Esophagus squamous epithelium (tissue), 5 donors: ENCODE measurements around the gene TMPRSS3. TPM values are rescaled to one million over a fixed set of nuclear protein-coding genes. Genes with fewer than 3 reads are reported as not detected.

Experiments used
- DNase-seq: peaks from one replicate; lab custom pipeline; 2025; lab: John Stamatoyannopoulos, UW
- H3K27ac ChIP-seq, 4 donors: fragments of 200-600 bp; sonication (generic); one replicate each; pipeline ENCODE4 v1.5.1; 2016 to 2019; ENCODE audit warnings: mild to moderate bottlenecking in 1 of 4
- H3K27me3 ChIP-seq, 4 donors: fragments of 200-600 bp; sonication (generic); 1 replicate in 3 of 4; 2 replicates in 1 of 4; pipeline versions ENCODE4 v1.5.1 to v1.6.0; 2017 to 2021; ENCODE audit warnings: antibody characterized with exemption in 1 of 4
- H3K36me3 ChIP-seq, 3 donors: fragments of 200-600 bp; sonication (generic); one replicate each; pipeline ENCODE4 v1.5.1; 2016 to 2019
- H3K4me1 ChIP-seq, 3 donors: fragments of 200-600 bp; sonication (generic); one replicate each; pipeline ENCODE4 v1.5.1; 2017 to 2019
- H3K4me3 ChIP-seq, 4 donors: fragments of 200-600 bp; sonication (generic); 1 replicate in 3 of 4; 2 replicates in 1 of 4; pipeline ENCODE4 v1.5.1; 2016 to 2019; ENCODE audit warnings: mild to moderate bottlenecking in 2 of 4, moderate library complexity in 1 of 4
- H3K9me3 ChIP-seq, 3 donors: fragments of 200-600 bp; sonication (generic); one replicate each; pipeline ENCODE4 v1.5.1; 2016 to 2019
- CTCF ChIP-seq, 6 experiments: fragments of 450-650 bp in 4 of 6; fragments of 200-600 bp in 2 of 6; sonication (generic) in 2 of 6; IDR thresholded peaks; one replicate each; pipeline ENCODE4 v1.5.1; 2016 to 2019; ENCODE audit warnings: antibody characterized with exemption in 6 of 6, mild to moderate bottlenecking in 4 of 6, moderate library complexity in 4 of 6
- POLR2A ChIP-seq, 4 donors: fragments of 450-650 bp; IDR thresholded peaks; one replicate each; pipeline ENCODE4 v1.6.1; 2017; ENCODE audit warnings: antibody characterized with exemption in 4 of 4, mild to moderate bottlenecking in 4 of 4, moderate library complexity in 3 of 4
- WGBS, 2 donors: methylation state at CpG; one replicate each; pipeline ENCODE4 v1.1.5; 2018; 5-methylcytosine and 5-hydroxymethylcytosine counted together
- intact Hi-C: fragments of 100-400 bp; cut with DNase I; formaldehyde crosslinking; loops from one replicate; pipeline ENCODE4 v1.15.0; 2022
- total RNA-seq, 4 donors: library from RNA; depleted of rRNA; stranded (reverse); fragments of >200 nt; gene quantifications; one replicate each; pipeline ENCODE4 v1.1.0, GENCODE V29; 2016
- donor health status: DM: yes; HTN: yes; CAD: no.

TMPRSS3 gene
- total RNA-seq, 4 donors from 2014 or later = 0.09 TPM; not detected in 3

GRCh38 chr21:42435401-42435800, 39.5 kb upstream of the TMPRSS3 start:
- 43 to 61% methylated on average over 4 of the region's 4 CpGs for WGBS, 2 donors
- intact Hi-C loops = no loop called here

GRCh38 chr21:42434884-42435283, 39.0 kb upstream of the TMPRSS3 start:
- no peaks in the 10 kb centered on the region for H3K4me1 ChIP-seq
- H3K9me3 ChIP-seq = peaks cover 0 to 8% (median 0%) of the 10 kb centered on the region in 3 donors
- intact Hi-C loops = no loop called here
- peaks cover 0 to 83% (median 0%) of the 10 kb centered on the region in 4 donors for H3K27me3 ChIP-seq
- H3K27ac ChIP-seq = no peak overlapping the region
- WGBS, 2 donors = 59 to 64% methylated on average over 3 of the region's 3 CpGs
- no peak overlapping the region for H3K4me3 ChIP-seq
- DNase-seq = no peak
- TF ChIP-seq POLR2A (IDR thresholded peaks at IDR 0.05) (no peak), CTCF (IDR thresholded peaks at IDR 0.05) (no peak)
- no peaks in the 10 kb centered on the region for H3K36me3 ChIP-seq

More at GRCh38 chr21:42435401-42435800, 39.5 kb upstream of the TMPRSS3 start:
- Histone ChIP-seq H3K4me3 (no peak overlapping the region), H3K27ac (no peak overlapping the region), H3K9me3 (peaks cover 0 to 8% (median 0%) of the 10 kb centered on the region in 3 donors), H3K4me1 (no peaks in the 10 kb centered on the region), H3K36me3 (no peaks in the 10 kb centered on the region), H3K27me3 (peaks cover 0 to 78% (median 0%) of the 10 kb centered on the region in 4 donors)
- DNase-seq = no peak
- TF ChIP-seq POLR2A (IDR thresholded peaks at IDR 0.05) (no peak), CTCF (IDR thresholded peaks at IDR 0.05) (no peak)

GRCh38 chr21:42433946-42434551, 38.2 kb upstream of the TMPRSS3 start:
- Histone ChIP-seq H3K4me3 (no peak overlapping the region), H3K9me3 (peaks cover 0 to 8% (median 0%) of the 10 kb centered on the region in 3 donors), H3K36me3 (no peaks in the 10 kb centered on the region), H3K27ac (no peak overlapping the region), H3K4me1 (no peaks in the 10 kb centered on the region), H3K27me3 (peaks cover 0 to 85% (median 0%) of the 10 kb centered on the region in 4 donors)
- TF ChIP-seq CTCF (IDR thresholded peaks at IDR 0.05) (no peak), POLR2A (IDR thresholded peaks at IDR 0.05) (no peak)
- 40 to 63% methylated on average over 8 to 10 of the region's 10 CpGs for whole genome bisulfite sequencing, 2 donors
- no peak for DNase-seq
- intact Hi-C loops = no loop called here

- TF ChIP-seq CTCF (IDR thresholded peaks at IDR 0.05) = no peak
- no peak for TF ChIP-seq POLR2A (IDR thresholded peaks at IDR 0.05)
- WGBS, 2 donors = 88 to 100% methylated on average over 1 of the region's 1 CpG
- Histone ChIP-seq H3K27ac (no peak overlapping the region), H3K36me3 (no peaks in the 10 kb centered on the region), H3K4me3 (no peak overlapping the region), H3K27me3 (peaks cover 0 to 87% (median 0%) of the 10 kb centered on the region in 4 donors), H3K9me3 (peaks cover 0 to 8% (median 0%) of the 10 kb centered on the region in 3 donors), H3K4me1 (no peaks in the 10 kb centered on the region)
- intact Hi-C loops = no loop called here
- no peak for DNase-seq
Observed at GRCh38 chr21:42432695-42433094, 36.8 kb upstream of the TMPRSS3 start.

- no peaks in the 10 kb centered on the region for H3K36me3 ChIP-seq
- no peak for DNase-seq
- no peak overlapping the region for H3K4me3 ChIP-seq
- TF ChIP-seq POLR2A (IDR thresholded peaks at IDR 0.05) (no peak), CTCF (IDR thresholded peaks at IDR 0.05) (no peak)
- intact Hi-C loops = no loop called here
- no peak overlapping the region for H3K27ac ChIP-seq
- WGBS, 2 donors = 72% methylated on average over 6 of the region's 7 CpGs; no CpG with 5 or more reads in 1 of the 2 donors
- peaks cover 0 to 86% (median 0%) of the 10 kb centered on the region in 4 donors for H3K27me3 ChIP-seq
- H3K4me1 ChIP-seq = no peaks in the 10 kb centered on the region
- peaks cover 0 to 8% (median 0%) of the 10 kb centered on the region in 3 donors for H3K9me3 ChIP-seq
Observed at GRCh38 chr21:42431196-42431595, 35.3 kb upstream of the TMPRSS3 start.
